Trophoblast cell (in vitro differentiated cells and primary cell): ENCODE data around the gene ZBTB7C.

Experiments
- DNase-seq, 2 donors: peaks; one replicate each; pipeline ENCODE4 v3.0.0-alpha.2; 2016
- H2AFZ ChIP-seq: 2 replicates; pipeline ENCODE4 v1.6.1; 2013; ENCODE audit warnings: low read length, moderate library complexity, mild to moderate bottlenecking; ENCODE audit not compliant: insufficient read depth, poor library complexity
- H2AK5ac ChIP-seq: 2 replicates; pipeline ENCODE4 v1.6.1; 2013; ENCODE audit warnings: mild to moderate bottlenecking, low read length
- H2BK120ac ChIP-seq: 2 replicates; pipeline ENCODE4 v1.6.1; 2013; ENCODE audit warnings: low read length, mild to moderate bottlenecking, moderate library complexity; ENCODE audit not compliant: insufficient read depth, poor library complexity
- H2BK12ac ChIP-seq: 2 replicates; pipeline ENCODE4 v1.6.1; 2013; ENCODE audit warnings: mild to moderate bottlenecking, low read length, moderate library complexity
- H2BK5ac ChIP-seq: 2 replicates; pipeline ENCODE4 v1.6.1; 2013; ENCODE audit warnings: low read length, low read depth, moderate library complexity, mild to moderate bottlenecking; ENCODE audit not compliant: poor library complexity
- H3K14ac ChIP-seq: 2 replicates; pipeline ENCODE4 v1.6.1; 2013; ENCODE audit warnings: mild to moderate bottlenecking, low read length
- H3K18ac ChIP-seq: 2 replicates; pipeline ENCODE4 v1.6.1; 2013; ENCODE audit warnings: mild to moderate bottlenecking, low read length
- H3K23ac ChIP-seq: 2 replicates; pipeline ENCODE4 v1.6.1; 2013; ENCODE audit warnings: low read length
- H3K27ac ChIP-seq: 2 replicates; pipeline ENCODE4 v1.5.1; 2013; ENCODE audit warnings: low read depth, mild to moderate bottlenecking, inconsistent platforms, low read length, moderate library complexity
- H3K27me3 ChIP-seq: 2 replicates; pipeline ENCODE4 v1.6.1; 2013; ENCODE audit warnings: inconsistent platforms, mild to moderate bottlenecking, low read length, moderate library complexity; ENCODE audit not compliant: insufficient read depth
- H3K36me3 ChIP-seq, 2 experiments: 1 replicate in 1 of 2; 2 replicates in 1 of 2; pipeline ENCODE4 v1.6.1; 2013; ENCODE audit warnings: low read length in 2 of 2, mild to moderate bottlenecking in 2 of 2, moderate library complexity in 1 of 2; ENCODE audit not compliant: insufficient read depth in 2 of 2, control insufficient read depth in 1 of 2
- H3K4ac ChIP-seq: 2 replicates; pipeline ENCODE4 v1.6.1; 2013; ENCODE audit warnings: low read depth, mild to moderate bottlenecking, low read length, moderate library complexity
- H3K4me1 ChIP-seq, 2 experiments: 1 replicate in 1 of 2; 2 replicates in 1 of 2; pipeline ENCODE4 v1.6.1; 2013; ENCODE audit warnings: low read length in 2 of 2, mild to moderate bottlenecking in 2 of 2, moderate library complexity in 1 of 2; ENCODE audit not compliant: insufficient read depth in 2 of 2, control insufficient read depth in 1 of 2
- H3K4me2 ChIP-seq: 2 replicates; pipeline ENCODE4 v1.6.1; 2013; ENCODE audit warnings: inconsistent platforms, mild to moderate bottlenecking, low read length, moderate library complexity
- H3K4me3 ChIP-seq: 2 replicates; pipeline ENCODE4 v1.5.1; 2013; ENCODE audit warnings: mild to moderate bottlenecking, low read depth, low read length, inconsistent platforms
- H3K79me1 ChIP-seq: one replicate; pipeline ENCODE4 v1.6.1; 2013; ENCODE audit warnings: low read length
- H3K79me2 ChIP-seq: 2 replicates; pipeline ENCODE4 v1.6.1; 2013; ENCODE audit warnings: low read length, mild to moderate bottlenecking; ENCODE audit not compliant: control insufficient read depth, insufficient read depth, poor library complexity
- H3K9ac ChIP-seq: 2 replicates; pipeline ENCODE4 v1.6.1; 2013; ENCODE audit warnings: mild to moderate bottlenecking, low read length
- H3K9me3 ChIP-seq: 2 replicates; pipeline ENCODE4 v1.6.1; 2013; ENCODE audit warnings: low read depth, mild to moderate bottlenecking, control low read depth, inconsistent platforms, low read length; ENCODE audit not compliant: insufficient read depth
- H4K12ac ChIP-seq: 2 replicates; pipeline ENCODE4 v1.6.1; 2013; ENCODE audit warnings: low read depth, mild to moderate bottlenecking, low read length, moderate library complexity
- H4K8ac ChIP-seq: 2 replicates; pipeline ENCODE4 v1.6.1; 2013; ENCODE audit warnings: low read depth, mild to moderate bottlenecking, low read length, moderate library complexity
- H4K91ac ChIP-seq: one replicate; pipeline ENCODE4 v1.6.1; 2013; ENCODE audit warnings: low read depth, mild to moderate bottlenecking, low read length, moderate library complexity
- whole genome bisulfite sequencing: extraction: QIAGEN DNeasy Blood & Tissue Kit; methylation state at CpG from one replicate; pipeline ENCODE4 v1.1.7; 2013; ENCODE audit warnings: missing lambda C conversion rate; ENCODE audit not compliant: insufficient read length, insufficient coverage; ENCODE audit errors: extremely low coverage; 5-methylcytosine and 5-hydroxymethylcytosine counted together

The ZBTB7C gene

GRCh38 chr18:48324651-48325050 lies 84.5 kb downstream of the ZBTB7C start:
- Histone ChIP-seq H3K27ac (no peak overlapping the region), H4K91ac (no peak overlapping the region), H2BK120ac (no peak overlapping the region), H3K36me3 (no peaks in the 10 kb centered on the region), H3K9me3 (no peaks in the 10 kb centered on the region), H2AFZ (no peak overlapping the region), H2BK12ac (no peak overlapping the region), H3K4me2 (no peak overlapping the region), H4K12ac (no peak overlapping the region), H3K4me1 (peaks cover 5 to 7% of the 10 kb centered on the region in 2 experiments), H3K14ac (no peak overlapping the region), H3K23ac (no peak overlapping the region), H3K79me2 (no peaks in the 10 kb centered on the region), H3K79me1 (no peaks in the 10 kb centered on the region), H2AK5ac (no peak overlapping the region), H3K9ac (peak overlapping the region; percentile 11), H3K4me3 (no peak overlapping the region), H3K18ac (no peak overlapping the region), H4K8ac (no peak overlapping the region), H3K4ac (no peak overlapping the region), H3K27me3 (no peaks in the 10 kb centered on the region), H2BK5ac (no peak overlapping the region)
- no CpG with 5 or more reads among the region's 9 CpGs for WGBS
- peak; percentile 35 to 69 for DNase-seq

- Histone ChIP-seq H3K18ac (no peak overlapping the region), H3K36me3 (no peaks in the 10 kb centered on the region), H3K27me3 (no peaks in the 10 kb centered on the region), H3K4me2 (no peak overlapping the region), H2BK12ac (no peak overlapping the region), H3K9me3 (no peaks in the 10 kb centered on the region), H2AFZ (no peak overlapping the region), H3K9ac (no peak overlapping the region), H3K79me1 (no peaks in the 10 kb centered on the region), H2BK5ac (no peak overlapping the region), H3K14ac (no peak overlapping the region), H2BK120ac (no peak overlapping the region), H3K4ac (no peak overlapping the region), H3K23ac (no peak overlapping the region), H2AK5ac (no peak overlapping the region), H4K12ac (no peak overlapping the region), H4K91ac (no peak overlapping the region), H3K79me2 (no peaks in the 10 kb centered on the region), H3K4me1 (peaks cover 5 to 7% of the 10 kb centered on the region in 2 experiments), H4K8ac (no peak overlapping the region), H3K4me3 (no peak overlapping the region), H3K27ac (no peak overlapping the region)
- no CpG with 5 or more reads among the region's 2 CpGs for WGBS
- DNase-seq, result peak; percentile 12 to 55
These were observed 86.0 kb downstream of the ZBTB7C start for GRCh38 chr18:48323151-48323550.

- no peak overlapping the region for H2AFZ ChIP-seq
- no peak overlapping the region for H2BK120ac ChIP-seq
- WGBS, result no CpG with 5 or more reads among the region's 7 CpGs
- DNase-seq, result no peak
- H2BK12ac ChIP-seq, result no peak overlapping the region
- no peak overlapping the region for H4K91ac ChIP-seq
- H3K4me2 ChIP-seq, result no peak overlapping the region
- H2BK5ac ChIP-seq, result no peak overlapping the region
- H3K4me1 ChIP-seq, result peaks cover 5 to 7% of the 10 kb centered on the region in 2 experiments
- no peak overlapping the region for H3K4ac ChIP-seq
- H3K27me3 ChIP-seq, result no peaks in the 10 kb centered on the region
- no peak overlapping the region for H3K14ac ChIP-seq
- no peaks in the 10 kb centered on the region for H3K79me1 ChIP-seq
- H3K9ac ChIP-seq, result no peak overlapping the region
- no peak overlapping the region for H2AK5ac ChIP-seq
- H3K18ac ChIP-seq, result no peak overlapping the region
- no peak overlapping the region for H4K8ac ChIP-seq
- H3K27ac ChIP-seq, result no peak overlapping the region
- H3K9me3 ChIP-seq, result no peaks in the 10 kb centered on the region
- no peaks in the 10 kb centered on the region for H3K79me2 ChIP-seq
- H3K23ac ChIP-seq, result no peak overlapping the region
- no peak overlapping the region for H3K4me3 ChIP-seq
- no peak overlapping the region for H4K12ac ChIP-seq
- H3K36me3 ChIP-seq, result no peaks in the 10 kb centered on the region
These were observed 87.6 kb downstream of the ZBTB7C start for GRCh38 chr18:48321536-48321935.

- no peak overlapping the region for H3K23ac ChIP-seq
- no peaks in the 10 kb centered on the region for H3K27me3 ChIP-seq
- no peak overlapping the region for H2AFZ ChIP-seq
- no peak overlapping the region for H3K4me2 ChIP-seq
- no peak overlapping the region for H3K9ac ChIP-seq
- no peak overlapping the region for H2BK12ac ChIP-seq
- no peaks in the 10 kb centered on the region for H3K79me2 ChIP-seq
- no peak overlapping the region for H2BK120ac ChIP-seq
- H4K8ac ChIP-seq, result no peak overlapping the region
- no peak overlapping the region for H4K12ac ChIP-seq
- no peak overlapping the region for H3K4ac ChIP-seq
- no peak for DNase-seq
- no peak overlapping the region for H3K18ac ChIP-seq
- H3K4me3 ChIP-seq, result no peak overlapping the region
- H3K36me3 ChIP-seq, result no peaks in the 10 kb centered on the region
- no peak overlapping the region for H2AK5ac ChIP-seq
- H3K27ac ChIP-seq, result no peak overlapping the region
- WGBS, result no CpG with 5 or more reads among the region's 3 CpGs
- H3K14ac ChIP-seq, result no peak overlapping the region
- no peaks in the 10 kb centered on the region for H3K79me1 ChIP-seq
- H3K4me1 ChIP-seq, result peaks cover 5 to 7% of the 10 kb centered on the region in 2 experiments
- no peak overlapping the region for H4K91ac ChIP-seq
- no peak overlapping the region for H2BK5ac ChIP-seq
- no peaks in the 10 kb centered on the region for H3K9me3 ChIP-seq
These were observed 88.1 kb downstream of the ZBTB7C start for GRCh38 chr18:48321121-48321520.
